H9 (cell line): ENCODE results near the gene TOGARAM1. TPM values are rescaled to one million over a fixed set of nuclear protein-coding genes. Genes with fewer than 3 reads are reported as not detected.

Experiments used
- DNase-seq: peaks from one replicate; pipeline ENCODE4 v3.0.0-alpha.2; 2017
- H2AFZ ChIP-seq: one replicate; pipeline ENCODE4 v1.6.1; 2013; ENCODE audit warnings: mild to moderate bottlenecking, low read length, control low read depth, moderate library complexity
- H2AK5ac ChIP-seq: 2 replicates; pipeline ENCODE4 v1.6.1; 2013; ENCODE audit warnings: low read length, control low read depth, mixed read lengths; ENCODE audit not compliant: insufficient read length
- H2BK120ac ChIP-seq: one replicate; pipeline ENCODE4 v1.6.1; 2013; ENCODE audit warnings: low read depth, mild to moderate bottlenecking, low read length, control low read depth, inconsistent platforms; ENCODE audit not compliant: poor library complexity, severe bottlenecking
- H2BK12ac ChIP-seq: 2 replicates; pipeline ENCODE4 v1.6.1; 2013; ENCODE audit warnings: low read length, control low read depth, mixed read lengths, low read depth; ENCODE audit not compliant: insufficient read length
- H2BK15ac ChIP-seq: 2 replicates; pipeline ENCODE4 v1.6.1; 2013; ENCODE audit warnings: low read depth, low read length, control low read depth
- H2BK20ac ChIP-seq: one replicate; pipeline ENCODE4 v1.6.1; 2013; ENCODE audit warnings: low read depth, mild to moderate bottlenecking, low read length, control low read depth, inconsistent platforms; ENCODE audit not compliant: poor library complexity, severe bottlenecking
- H2BK5ac ChIP-seq: 2 replicates; pipeline ENCODE4 v1.6.1; 2013; ENCODE audit warnings: low read length, control low read depth, mixed read lengths; ENCODE audit not compliant: insufficient read length
- H3K14ac ChIP-seq: 2 replicates; pipeline ENCODE4 v1.6.1; 2013; ENCODE audit warnings: low read length, control low read depth; ENCODE audit not compliant: insufficient read depth
- H3K18ac ChIP-seq: 2 replicates; pipeline ENCODE4 v1.6.1; 2013; ENCODE audit warnings: low read depth, mild to moderate bottlenecking, mixed read lengths, low read length, control low read depth; ENCODE audit not compliant: insufficient read length
- H3K23ac ChIP-seq: 2 replicates; pipeline ENCODE4 v1.6.1; 2013; ENCODE audit warnings: low read length, control low read depth, mixed read lengths, low read depth; ENCODE audit not compliant: insufficient read length
- H3K23me2 ChIP-seq: 2 replicates; pipeline ENCODE4 v1.6.1; 2013; ENCODE audit warnings: low read depth, mild to moderate bottlenecking, mixed read lengths, low read length, control low read depth; ENCODE audit not compliant: insufficient read length, poor library complexity, severe bottlenecking
- H3K27ac ChIP-seq: 2 replicates; pipeline ENCODE4 v1.5.1; 2013; ENCODE audit warnings: low read length, control low read depth, mixed read lengths, low read depth; ENCODE audit not compliant: insufficient read length
- H3K27me3 ChIP-seq: 2 replicates; pipeline ENCODE4 v1.6.1; 2013; ENCODE audit warnings: low read length, control low read depth, inconsistent platforms; ENCODE audit not compliant: insufficient read depth
- H3K4ac ChIP-seq: 2 replicates; pipeline ENCODE4 v1.6.1; 2013; ENCODE audit warnings: low read depth, mild to moderate bottlenecking, control low read depth, inconsistent platforms, low read length, moderate library complexity
- H3K4me1 ChIP-seq: 2 replicates; pipeline ENCODE4 v1.6.1; 2013; ENCODE audit warnings: low read length, control low read depth, inconsistent platforms; ENCODE audit not compliant: insufficient read depth
- H3K4me2 ChIP-seq: 2 replicates; pipeline ENCODE4 v1.6.1; 2013; ENCODE audit warnings: low read length, control low read depth, mixed read lengths; ENCODE audit not compliant: insufficient read length, insufficient read depth
- H3K56ac ChIP-seq: 2 replicates; pipeline ENCODE4 v1.6.1; 2013; ENCODE audit warnings: low read depth, mild to moderate bottlenecking, mixed read lengths, low read length, control low read depth; ENCODE audit not compliant: insufficient read length
- H3K79me1 ChIP-seq: 2 replicates; pipeline ENCODE4 v1.6.1; 2013; ENCODE audit warnings: low read depth, mild to moderate bottlenecking, moderate library complexity, low read length, control low read depth, inconsistent platforms; ENCODE audit not compliant: insufficient read depth, poor library complexity, severe bottlenecking
- H3K79me2 ChIP-seq: 2 replicates; pipeline ENCODE4 v1.6.1; 2013; ENCODE audit warnings: low read length, control low read depth, inconsistent platforms; ENCODE audit not compliant: insufficient read depth
- H3K9ac ChIP-seq: 2 replicates; pipeline ENCODE4 v1.6.1; 2013; ENCODE audit warnings: low read length, control low read depth, mixed read lengths; ENCODE audit not compliant: insufficient read length; ENCODE audit errors: extremely low read depth
- H3K9me3 ChIP-seq: one replicate; pipeline ENCODE4 v1.6.1; 2013; ENCODE audit warnings: low read depth, low read length, inconsistent platforms; ENCODE audit not compliant: control insufficient read depth
- H3T11ph ChIP-seq: one replicate; pipeline ENCODE4 v1.6.1; 2013; ENCODE audit warnings: mild to moderate bottlenecking, low read length, control low read depth, inconsistent platforms
- H4K20me1 ChIP-seq: one replicate; pipeline ENCODE4 v1.6.1; 2013; ENCODE audit not compliant: control insufficient read depth, insufficient read length, insufficient read depth
- H4K5ac ChIP-seq: 2 replicates; pipeline ENCODE4 v1.6.1; 2013; ENCODE audit warnings: low read depth, mild to moderate bottlenecking, mixed read lengths, low read length, control low read depth; ENCODE audit not compliant: insufficient read length
- H4K8ac ChIP-seq: replicated peaks from 2 replicates; pipeline ENCODE4 v1.6.1; 2013; ENCODE audit warnings: low read length, control low read depth, mixed read lengths, low read depth; ENCODE audit not compliant: insufficient read length
- H4K91ac ChIP-seq: 2 replicates; pipeline ENCODE4 v1.6.1; 2013; ENCODE audit warnings: low read depth, mild to moderate bottlenecking, moderate library complexity, mixed read lengths, low read length, control low read depth; ENCODE audit not compliant: insufficient read length
- H3K27ac Mint-ChIP-seq, 3 experiments: 2 replicates in 2 of 3; 3 replicates in 1 of 3; pipeline ENCODE4 v1.8.0; 2020 to 2021; ENCODE audit warnings: mixed read lengths in 3 of 3, mild to moderate bottlenecking in 1 of 3, moderate library complexity in 1 of 3
- H3K27me3 Mint-ChIP-seq: 2 replicates; pipeline ENCODE4 v1.8.0; 2021; ENCODE audit warnings: low read depth, mild to moderate bottlenecking, moderate library complexity, mixed read lengths
- H3K36me3 Mint-ChIP-seq, 3 experiments: 2 replicates in 2 of 3; 3 replicates in 1 of 3; pipeline ENCODE4 v1.8.0; 2020 to 2021; ENCODE audit warnings: low read depth in 3 of 3, mixed read lengths in 3 of 3; ENCODE audit not compliant: insufficient read depth in 1 of 3
- H3K4me1 Mint-ChIP-seq, 2 experiments: 2 replicates each; pipeline ENCODE4 v1.8.0; 2020; ENCODE audit warnings: mixed read lengths in 2 of 2
- H3K4me3 Mint-ChIP-seq, 2 experiments: 2 replicates in 1 of 2; 3 replicates in 1 of 2; pipeline ENCODE4 v1.8.0; 2020 to 2021; ENCODE audit warnings: mild to moderate bottlenecking in 2 of 2, mixed read lengths in 2 of 2, moderate library complexity in 1 of 2
- H3K9me3 Mint-ChIP-seq, 2 experiments: 2 replicates in 1 of 2; 3 replicates in 1 of 2; pipeline ENCODE4 v1.8.0; 2020; ENCODE audit warnings: mild to moderate bottlenecking in 2 of 2, mixed read lengths in 2 of 2, moderate library complexity in 1 of 2
- CTCF ChIP-seq: fragments of 200-600 bp; sonication (generic); conservative IDR thresholded peaks from 3 replicates; pipeline ENCODE4 v1.8.0; 2021; ENCODE audit warnings: antibody characterized with exemption, mild to moderate bottlenecking
- WGBS: extraction: QIAGEN DNeasy Blood & Tissue Kit; methylation state at CpG from one replicate; pipeline ENCODE4 v1.1.7; 2013; ENCODE audit warnings: missing lambda C conversion rate, low lambda C conversion rate, mixed read lengths; ENCODE audit not compliant: insufficient read length; ENCODE audit errors: extremely low coverage; 5-methylcytosine and 5-hydroxymethylcytosine counted together
- total RNA-seq: library from RNA; stranded (reverse); gene quantifications from 2 replicates; pipeline ENCODE4 v1.2.1, GENCODE V29; 2021

Gene TOGARAM1
- total RNA-seq, 1 experiment from 2014 or later: 11.4 TPM

GRCh38 chr14:45118594-45118993 is 156.6 kb downstream of the TOGARAM1 start:
- Histone ChIP-seq H3K9ac (no peak overlapping the region), H4K5ac (no peak overlapping the region), H3K23ac (no peak overlapping the region), H3K23me2 (no peaks in the 10 kb centered on the region), H3K4me2 (no peak overlapping the region), H3K79me1 (no peaks in the 10 kb centered on the region), H2BK15ac (no peak overlapping the region), H4K91ac (no peak overlapping the region), H3T11ph (no peak overlapping the region), H3K79me2 (no peaks in the 10 kb centered on the region), H2BK12ac (no peak overlapping the region), H2AFZ (no peak overlapping the region), H2BK5ac (no peak overlapping the region), H3K4me1 (no peaks in the 10 kb centered on the region), H3K56ac (no peak overlapping the region), H2BK120ac (no peak overlapping the region), H3K27ac (no peak overlapping the region), H2BK20ac (no peak overlapping the region), H4K20me1 (no peaks in the 10 kb centered on the region), H4K8ac (no peak overlapping the region), H3K9me3 (no peaks in the 10 kb centered on the region), H2AK5ac (no peak overlapping the region), H3K14ac (no peak overlapping the region), H3K18ac (no peak overlapping the region), H3K4ac (no peak overlapping the region), H3K27me3 (no peaks in the 10 kb centered on the region)
- Mint-ChIP-seq H3K27me3 (no peaks in the 10 kb centered on the region), H3K27ac (no peak overlapping the region), H3K36me3 (peaks cover 29 to 85% (median 84%) of the 10 kb centered on the region in 3 experiments; a peak in 6 of 7 replicates), H3K4me1 (no peaks in the 10 kb centered on the region), H3K4me3 (no peak overlapping the region), H3K9me3 (no peaks in the 10 kb centered on the region)
- no CpG with 5 or more reads among the region's 6 CpGs for WGBS
- TF ChIP-seq CTCF: no peak
- no peak for DNase-seq
